ENCODE data around the gene PEAK1. TPM values are rescaled to one million over a fixed set of nuclear protein-coding genes. Genes with fewer than 3 reads are reported as not detected.

PEAK1 gene
- total and polyA plus RNA-seq, 8 donors, result 58.3 to 86.9 (median 64.3) TPM

DNA sequence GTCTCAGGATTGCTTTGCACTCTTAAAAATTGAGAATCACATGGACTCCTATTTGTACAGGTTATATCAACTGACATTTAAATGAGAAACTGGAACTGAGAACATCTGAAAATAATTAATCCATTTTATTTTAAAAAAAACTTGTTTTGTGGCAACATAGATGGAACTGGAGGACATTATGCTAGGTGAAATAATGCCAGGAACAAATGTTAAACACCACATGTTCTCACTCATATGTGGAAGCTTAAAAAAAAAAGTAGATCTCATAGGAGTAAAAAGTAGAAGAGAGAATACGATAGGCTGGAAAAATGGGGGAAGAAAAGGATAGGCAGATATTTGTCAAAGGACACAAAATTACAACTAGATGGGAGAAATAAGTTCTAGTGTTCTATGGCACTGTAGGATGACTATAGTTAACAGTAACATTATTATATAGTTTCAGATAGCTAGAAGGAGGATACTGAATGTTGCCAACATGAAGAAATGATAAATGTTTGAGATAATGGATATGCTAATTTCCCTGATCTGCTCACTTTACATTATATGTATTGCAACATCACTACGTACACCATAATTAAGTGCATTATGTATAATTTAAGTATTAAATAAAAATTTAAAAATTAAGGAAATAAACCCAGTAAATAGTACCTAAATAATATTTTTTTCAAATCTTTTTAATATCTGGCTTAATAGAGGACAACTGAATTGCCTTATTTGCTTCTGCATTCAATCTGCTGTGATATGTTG, 248.5 kb downstream of the PEAK1 start:
- no peak for ATAC-seq
- intact Hi-C loops (cut with DNase I), result no loop called here
- TF ChIP-seq, protein P1, sequence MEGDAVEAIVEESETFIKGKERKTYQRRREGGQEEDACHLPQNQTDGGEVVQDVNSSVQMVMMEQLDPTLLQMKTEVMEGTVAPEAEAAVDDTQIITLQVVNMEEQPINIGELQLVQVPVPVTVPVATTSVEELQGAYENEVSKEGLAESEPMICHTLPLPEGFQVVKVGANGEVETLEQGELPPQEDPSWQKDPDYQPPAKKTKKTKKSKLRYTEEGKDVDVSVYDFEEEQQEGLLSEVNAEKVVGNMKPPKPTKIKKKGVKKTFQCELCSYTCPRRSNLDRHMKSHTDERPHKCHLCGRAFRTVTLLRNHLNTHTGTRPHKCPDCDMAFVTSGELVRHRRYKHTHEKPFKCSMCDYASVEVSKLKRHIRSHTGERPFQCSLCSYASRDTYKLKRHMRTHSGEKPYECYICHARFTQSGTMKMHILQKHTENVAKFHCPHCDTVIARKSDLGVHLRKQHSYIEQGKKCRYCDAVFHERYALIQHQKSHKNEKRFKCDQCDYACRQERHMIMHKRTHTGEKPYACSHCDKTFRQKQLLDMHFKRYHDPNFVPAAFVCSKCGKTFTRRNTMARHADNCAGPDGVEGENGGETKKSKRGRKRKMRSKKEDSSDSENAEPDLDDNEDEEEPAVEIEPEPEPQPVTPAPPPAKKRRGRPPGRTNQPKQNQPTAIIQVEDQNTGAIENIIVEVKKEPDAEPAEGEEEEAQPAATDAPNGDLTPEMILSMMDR (IDR thresholded peaks at IDR 0.05), result no peak
- Histone ChIP-seq H3K27me3 (no peaks in the 10 kb centered on the region), H3K9me3 (no peaks in the 10 kb centered on the region), H3K27ac (no peak overlapping the region), H3K4me3 (no peak overlapping the region), H3K4me1 (no peaks in the 10 kb centered on the region), H3K36me3 (no peaks in the 10 kb centered on the region)
- DNase-seq, result no peak

DNA sequence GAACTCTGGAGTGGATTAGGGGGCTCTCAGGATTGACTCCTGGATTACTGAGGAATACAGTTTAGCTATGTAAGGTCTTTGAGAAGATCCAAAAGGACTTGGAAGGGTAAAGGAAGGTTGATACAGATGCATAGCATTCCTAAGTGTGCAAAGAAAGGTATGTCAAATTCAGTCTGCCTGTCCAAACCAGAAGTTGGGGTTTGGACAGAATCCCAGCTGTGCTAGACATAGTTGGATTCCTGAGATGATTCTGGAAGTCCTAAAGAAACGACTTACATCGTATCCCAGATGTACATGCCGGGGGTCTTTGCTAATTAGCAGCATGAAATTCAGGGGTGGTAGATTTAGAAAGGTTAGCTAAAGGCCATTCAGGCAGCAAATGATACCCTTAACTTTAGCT, 251.3 kb downstream of the PEAK1 start:
- DNase-seq (no peak), ATAC-seq (no peak)
- Histone ChIP-seq H3K27me3 (no peaks in the 10 kb centered on the region), H3K9me3 (no peaks in the 10 kb centered on the region), H3K4me3 (no peak overlapping the region), H3K36me3 (no peaks in the 10 kb centered on the region), H3K4me1 (no peaks in the 10 kb centered on the region), H3K27ac (no peak overlapping the region)
- TF ChIP-seq, protein P1 (IDR thresholded peaks at IDR 0.05), result no peak
- intact Hi-C loops (cut with DNase I), result no loop called here

DNA sequence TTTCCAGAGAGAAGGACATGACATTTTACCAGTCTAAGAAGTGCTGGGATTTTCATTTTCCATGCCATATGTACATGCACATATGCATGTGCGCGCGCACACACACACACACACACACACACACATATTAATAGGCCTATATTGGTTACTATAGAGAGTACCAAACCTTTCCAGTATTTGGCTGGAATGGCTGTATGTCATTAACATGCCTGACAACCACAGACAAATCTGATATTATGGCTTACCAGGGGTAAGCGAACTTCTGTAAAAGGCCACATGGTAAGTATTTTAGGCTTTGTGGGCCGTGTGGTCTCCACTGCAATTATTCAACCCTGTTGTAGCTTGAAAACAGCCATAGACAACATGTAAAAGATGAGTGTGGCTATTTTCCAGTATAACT, 251.8 kb downstream of the PEAK1 start:
- H3K27me3 ChIP-seq, result no peaks in the 10 kb centered on the region
- no peaks in the 10 kb centered on the region for H3K9me3 ChIP-seq
- H3K4me3 ChIP-seq, result no peak overlapping the region
- H3K4me1 ChIP-seq, result no peaks in the 10 kb centered on the region
- TF ChIP-seq, protein P1 (IDR thresholded peaks at IDR 0.05), result no peak
- intact Hi-C loops (cut with DNase I), result no loop called here
- H3K36me3 ChIP-seq, result no peaks in the 10 kb centered on the region
- no peak for ATAC-seq
- DNase-seq, result no peak
- no peak overlapping the region for H3K27ac ChIP-seq

DNA sequence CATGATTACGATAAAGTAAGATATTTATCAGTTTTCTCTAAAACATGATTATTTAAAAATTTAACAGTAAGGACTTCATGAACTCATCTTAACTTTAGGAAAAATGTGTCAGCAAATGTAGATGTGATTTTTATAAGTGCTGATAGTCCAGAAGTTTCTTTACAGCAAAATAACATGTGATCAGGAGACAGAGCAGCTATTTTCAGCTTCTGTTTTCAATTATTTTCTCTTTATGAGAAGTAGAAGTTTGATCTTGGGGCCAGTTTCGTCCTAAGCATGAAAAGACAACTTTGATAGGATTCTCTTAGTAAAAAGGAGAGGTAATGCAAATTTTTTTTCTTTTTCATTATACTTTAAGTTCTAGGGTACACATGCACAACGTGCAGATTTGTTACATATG, 252.5 kb downstream of the PEAK1 start:
- Histone ChIP-seq H3K9me3 (no peaks in the 10 kb centered on the region), H3K4me3 (no peak overlapping the region), H3K27ac (no peak overlapping the region), H3K36me3 (no peaks in the 10 kb centered on the region), H3K27me3 (no peaks in the 10 kb centered on the region), H3K4me1 (peaks cover 0 to 5% of the 10 kb centered on the region in 2 donors)
- ATAC-seq (no peak), DNase-seq (no peak)
- intact Hi-C loops (cut with DNase I), result no loop called here
- TF ChIP-seq, protein P1 (IDR thresholded peaks at IDR 0.05), result no peak

DNA sequence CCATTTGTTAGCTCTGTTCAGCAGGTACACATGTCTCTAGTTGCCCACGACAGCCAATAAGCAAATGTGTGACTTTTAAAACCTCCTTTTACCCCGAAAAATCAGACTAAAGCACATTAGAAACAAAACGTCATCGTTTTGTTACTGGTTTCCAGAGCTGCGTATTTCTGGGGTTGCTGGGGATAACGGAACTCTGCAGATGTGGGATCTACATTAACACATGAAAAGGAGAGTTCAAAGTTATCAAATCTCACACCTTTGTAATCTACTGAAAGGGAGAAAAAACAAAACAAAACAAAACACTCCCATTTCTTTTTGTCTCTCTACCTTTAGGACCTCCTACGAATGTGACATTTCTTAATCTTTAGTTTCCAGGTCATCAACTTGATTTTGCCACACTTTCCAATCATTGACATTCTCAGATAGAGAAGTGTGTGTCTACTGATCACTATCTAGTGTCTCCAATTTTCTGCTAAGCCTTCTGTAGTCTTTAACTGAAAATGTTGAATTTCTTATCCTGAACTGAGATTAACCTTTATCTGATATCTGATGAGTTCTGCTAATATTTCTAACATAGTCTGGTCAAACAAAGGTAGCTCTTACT, 256.0 kb downstream of the PEAK1 start:
- TF ChIP-seq, protein P1 (IDR thresholded peaks at IDR 0.05), result no peak
- Histone ChIP-seq H3K27ac (no peak overlapping the region), H3K36me3 (no peaks in the 10 kb centered on the region), H3K27me3 (no peaks in the 10 kb centered on the region), H3K4me3 (no peak overlapping the region), H3K4me1 (peaks cover 7 to 17% of the 10 kb centered on the region in 2 donors), H3K9me3 (no peaks in the 10 kb centered on the region)
- ATAC-seq, result no peak
- intact Hi-C loops (cut with DNase I), result no loop called here
- DNase-seq, result no peak
